NCI-H2029 (cell line): ENCODE results near the gene FOXJ3.

ENCODE experiments used
- DNase-seq: peaks from one replicate; lab custom pipeline; 2025; lab: John Stamatoyannopoulos, UW

Gene FOXJ3

GRCh38 chr1:42311138-42311537 is 23.9 kb downstream of the FOXJ3 start:
- DNase-seq = no peak

GRCh38 chr1:42306977-42307376 is 28.1 kb downstream of the FOXJ3 start:
- DNase-seq = no peak

- DNase-seq = no peak
Observed at GRCh38 chr1:42305639-42306038, 29.4 kb downstream of the FOXJ3 start.

- DNase-seq = no peak
Observed at GRCh38 chr1:42302034-42302433, 33.0 kb downstream of the FOXJ3 start.

GRCh38 chr1:42298520-42298919 is 36.5 kb downstream of the FOXJ3 start:
- DNase-seq = no peak

GRCh38 chr1:42295816-42296215 is 39.2 kb downstream of the FOXJ3 start:
- no peak for DNase-seq

- DNase-seq = no peak
Observed at GRCh38 chr1:42290130-42290529, 44.9 kb downstream of the FOXJ3 start.

GRCh38 chr1:42288311-42288985 is 46.6 kb downstream of the FOXJ3 start:
- no peak for DNase-seq

- no peak for DNase-seq
Observed at GRCh38 chr1:42282867-42283583, 52.0 kb downstream of the FOXJ3 start.

- DNase-seq = no peak
Observed at GRCh38 chr1:42282024-42282579, 52.9 kb downstream of the FOXJ3 start.

GRCh38 chr1:42280821-42281220 is 54.2 kb downstream of the FOXJ3 start:
- no peak for DNase-seq

- DNase-seq = no peak
Observed at GRCh38 chr1:42279055-42279454, 56.0 kb downstream of the FOXJ3 start.

- no peak for DNase-seq
Observed at GRCh38 chr1:42272920-42273319, 62.1 kb downstream of the FOXJ3 start.

- DNase-seq = no peak
Observed at GRCh38 chr1:42267904-42268303, 67.1 kb downstream of the FOXJ3 start.

GRCh38 chr1:42266253-42267135 is 68.5 kb downstream of the FOXJ3 start:
- DNase-seq = peak; percentile 66

- DNase-seq = no peak
Observed at GRCh38 chr1:42264511-42265190, 70.4 kb downstream of the FOXJ3 start.

GRCh38 chr1:42263019-42263418 is 72.0 kb downstream of the FOXJ3 start:
- DNase-seq = no peak

- DNase-seq = no peak
Observed at GRCh38 chr1:42260376-42261070, 74.5 kb downstream of the FOXJ3 start.

GRCh38 chr1:42259739-42260064 is 75.3 kb downstream of the FOXJ3 start:
- no peak for DNase-seq

- DNase-seq = no peak
Observed at GRCh38 chr1:42259059-42259738, 75.8 kb downstream of the FOXJ3 start.

- no peak for DNase-seq
Observed at GRCh38 chr1:42258218-42258617, 76.8 kb downstream of the FOXJ3 start.
